ENCODE results near the gene PPP1R13B. TPM values are rescaled to one million over a fixed set of nuclear protein-coding genes. Genes with fewer than 3 reads are reported as not detected.

The PPP1R13B gene
- total and polyA plus RNA-seq, 2 experiments from 2014 or later = 2.0 to 8.5 TPM

DNA sequence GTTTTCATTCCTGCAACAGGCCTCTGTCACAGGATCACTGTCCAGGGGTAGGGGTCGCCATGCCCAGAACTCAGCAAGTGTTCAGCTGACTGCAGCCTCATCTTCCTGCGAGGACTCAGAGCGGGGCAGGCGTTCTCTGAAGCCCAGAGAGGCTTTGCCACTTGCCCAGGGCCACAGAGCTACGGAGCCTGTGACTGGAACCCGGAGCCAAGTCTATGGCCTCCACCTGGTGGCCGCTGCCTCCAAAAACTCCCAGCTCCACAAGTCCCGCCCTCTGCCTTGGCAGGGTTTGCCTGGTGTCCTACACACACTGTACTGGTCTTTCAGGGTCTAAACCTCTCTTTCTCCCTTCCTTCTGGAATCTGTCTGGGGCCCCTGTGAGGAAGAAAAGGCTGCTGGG is 8.7 kb upstream of the PPP1R13B start:
- DNase-seq (ENCODE audit: low spot score) (peak; percentile 53), ATAC-seq (peak; percentile 26)
- H3K4me3 Mint-ChIP-seq = no peak overlapping the region; the same call in 2 of the 3 replicates
- no peaks in the 10 kb centered on the region for H3K36me3 ChIP-seq (ENCODE audit: insufficient read depth)
- peaks cover 12% of the 10 kb centered on the region for H3K27me3 Mint-ChIP-seq (ENCODE audit: insufficient read depth, low read depth, poor library complexity)
- H3K4me1 Mint-ChIP-seq = peaks cover 38% of the 10 kb centered on the region
- peaks cover 28% of the 10 kb centered on the region; the same call in 1 of the 2 replicates for H3K4me1 ChIP-seq (ENCODE audit: insufficient read depth)
- H3K27me3 ChIP-seq (ENCODE audit: insufficient read depth) = no peaks in the 10 kb centered on the region
- peak overlapping the region; percentile 85; the same call in 1 of the 2 replicates for H3K27ac Mint-ChIP-seq
- no peaks in the 10 kb centered on the region for H3K9me3 Mint-ChIP-seq
- H3K36me3 Mint-ChIP-seq (ENCODE audit: low read depth) = no peaks in the 10 kb centered on the region
- H3K4me2 ChIP-seq = peak overlapping the region; percentile 75
- H3K27ac ChIP-seq (ENCODE audit: low read depth) = no peak overlapping the region
- H3K4me3 ChIP-seq = no peak overlapping the region
- H3K9me2 ChIP-seq (ENCODE audit: insufficient read depth) = no peaks in the 10 kb centered on the region
- H3F3A ChIP-seq (replicated peaks; ENCODE audit: low read depth) = 0 out of 2 replicates have a peak, but pooled peaks cover 4% of the 10 kb centered on the region
- TF ChIP-seq, protein P1, sequence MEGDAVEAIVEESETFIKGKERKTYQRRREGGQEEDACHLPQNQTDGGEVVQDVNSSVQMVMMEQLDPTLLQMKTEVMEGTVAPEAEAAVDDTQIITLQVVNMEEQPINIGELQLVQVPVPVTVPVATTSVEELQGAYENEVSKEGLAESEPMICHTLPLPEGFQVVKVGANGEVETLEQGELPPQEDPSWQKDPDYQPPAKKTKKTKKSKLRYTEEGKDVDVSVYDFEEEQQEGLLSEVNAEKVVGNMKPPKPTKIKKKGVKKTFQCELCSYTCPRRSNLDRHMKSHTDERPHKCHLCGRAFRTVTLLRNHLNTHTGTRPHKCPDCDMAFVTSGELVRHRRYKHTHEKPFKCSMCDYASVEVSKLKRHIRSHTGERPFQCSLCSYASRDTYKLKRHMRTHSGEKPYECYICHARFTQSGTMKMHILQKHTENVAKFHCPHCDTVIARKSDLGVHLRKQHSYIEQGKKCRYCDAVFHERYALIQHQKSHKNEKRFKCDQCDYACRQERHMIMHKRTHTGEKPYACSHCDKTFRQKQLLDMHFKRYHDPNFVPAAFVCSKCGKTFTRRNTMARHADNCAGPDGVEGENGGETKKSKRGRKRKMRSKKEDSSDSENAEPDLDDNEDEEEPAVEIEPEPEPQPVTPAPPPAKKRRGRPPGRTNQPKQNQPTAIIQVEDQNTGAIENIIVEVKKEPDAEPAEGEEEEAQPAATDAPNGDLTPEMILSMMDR (conservative IDR thresholded peaks at IDR 0.05; ENCODE audit: low read depth in 2 of 2) = peak in 1 of 2 experiments; percentile 52; a peak in 2 of 4 replicates
- no peak for TF ChIP-seq STAT1 (IDR thresholded peaks at IDR 0.05; ENCODE audit: unreplicated experiment)
- no peaks in the 10 kb centered on the region for H4K20me1 ChIP-seq (replicated peaks; ENCODE audit: insufficient read depth)
- peak overlapping the region; percentile 81 for H2AFZ ChIP-seq
- H3K79me2 ChIP-seq (replicated peaks; ENCODE audit: insufficient read depth) = no peaks in the 10 kb centered on the region

DNA sequence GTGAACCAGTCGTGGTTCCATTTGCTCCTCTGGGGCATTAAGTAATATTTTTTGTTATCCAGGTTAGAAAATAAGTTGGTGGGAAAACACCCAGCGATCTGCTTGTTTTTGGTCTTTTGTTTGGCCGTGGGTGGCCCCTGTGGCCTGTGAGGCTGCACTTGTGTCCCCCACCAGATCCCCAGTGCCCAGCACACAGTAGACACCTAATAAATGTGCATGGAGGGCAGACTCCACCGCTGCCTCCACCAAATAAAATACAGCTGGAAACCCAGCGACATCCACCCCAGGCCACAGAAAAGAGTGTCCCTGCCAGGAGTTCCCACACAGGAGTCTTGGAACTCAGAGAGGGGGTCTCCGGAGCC is 8.3 kb upstream of the PPP1R13B start:
- no peaks in the 10 kb centered on the region for H3K9me2 ChIP-seq (ENCODE audit: insufficient read depth)
- no peaks in the 10 kb centered on the region for H4K20me1 ChIP-seq (replicated peaks; ENCODE audit: insufficient read depth)
- DNase-seq (ENCODE audit: low spot score) (no peak), ATAC-seq (no peak; the same call in 2 of the 3 replicates)
- no peaks in the 10 kb centered on the region for H3K79me2 ChIP-seq (replicated peaks; ENCODE audit: insufficient read depth)
- peak overlapping the region; percentile 90 for H2AFZ ChIP-seq
- peak overlapping the region; percentile 75 for H3K4me2 ChIP-seq
- peak overlapping the region; percentile 40; the same call in 1 of the 2 replicates for H3K4me3 ChIP-seq
- Mint-ChIP-seq H3K9me3 (no peaks in the 10 kb centered on the region), H3K4me1 (peaks cover 38% of the 10 kb centered on the region), H3K27me3 (ENCODE audit: insufficient read depth, low read depth, poor library complexity) (peaks cover 12% of the 10 kb centered on the region), H3K36me3 (ENCODE audit: low read depth) (no peaks in the 10 kb centered on the region), H3K4me3 (peak overlapping the region; percentile 48), H3K27ac (peak overlapping the region; percentile 85)
- no peaks in the 10 kb centered on the region for H3K36me3 ChIP-seq (ENCODE audit: insufficient read depth)
- H3K27me3 ChIP-seq (ENCODE audit: insufficient read depth) = no peaks in the 10 kb centered on the region
- peaks cover 28% of the 10 kb centered on the region; the same call in 1 of the 2 replicates for H3K4me1 ChIP-seq (ENCODE audit: insufficient read depth)
- peak overlapping the region; percentile 45; the same call in 1 of the 2 replicates for H3K27ac ChIP-seq (ENCODE audit: low read depth)
- 0 out of 2 replicates have a peak, but pooled peaks cover 4% of the 10 kb centered on the region for H3F3A ChIP-seq (replicated peaks; ENCODE audit: low read depth)
- no peak for TF ChIP-seq POLR2AphosphoS5 (IDR thresholded peaks at IDR 0.05; ENCODE audit: low read depth)
- TF ChIP-seq, protein P1 (conservative IDR thresholded peaks at IDR 0.05; ENCODE audit: low read depth in 2 of 2) = no peak
- TF ChIP-seq NANOG (IDR thresholded peaks at IDR 0.05; ENCODE audit: borderline replicate concordance) = no peak
- no peak for TF ChIP-seq EZH2phosphoT487 (IDR thresholded peaks at IDR 0.05; ENCODE audit: unreplicated experiment)
- TF ChIP-seq, protein P2, sequence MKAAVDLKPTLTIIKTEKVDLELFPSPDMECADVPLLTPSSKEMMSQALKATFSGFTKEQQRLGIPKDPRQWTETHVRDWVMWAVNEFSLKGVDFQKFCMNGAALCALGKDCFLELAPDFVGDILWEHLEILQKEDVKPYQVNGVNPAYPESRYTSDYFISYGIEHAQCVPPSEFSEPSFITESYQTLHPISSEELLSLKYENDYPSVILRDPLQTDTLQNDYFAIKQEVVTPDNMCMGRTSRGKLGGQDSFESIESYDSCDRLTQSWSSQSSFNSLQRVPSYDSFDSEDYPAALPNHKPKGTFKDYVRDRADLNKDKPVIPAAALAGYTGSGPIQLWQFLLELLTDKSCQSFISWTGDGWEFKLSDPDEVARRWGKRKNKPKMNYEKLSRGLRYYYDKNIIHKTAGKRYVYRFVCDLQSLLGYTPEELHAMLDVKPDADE (IDR thresholded peaks at IDR 0.05) = no peak
- no peak for TF ChIP-seq EZH2 (IDR thresholded peaks at IDR 0.05; ENCODE audit: low read depth, unreplicated experiment)
- TF ChIP-seq, protein P3, sequence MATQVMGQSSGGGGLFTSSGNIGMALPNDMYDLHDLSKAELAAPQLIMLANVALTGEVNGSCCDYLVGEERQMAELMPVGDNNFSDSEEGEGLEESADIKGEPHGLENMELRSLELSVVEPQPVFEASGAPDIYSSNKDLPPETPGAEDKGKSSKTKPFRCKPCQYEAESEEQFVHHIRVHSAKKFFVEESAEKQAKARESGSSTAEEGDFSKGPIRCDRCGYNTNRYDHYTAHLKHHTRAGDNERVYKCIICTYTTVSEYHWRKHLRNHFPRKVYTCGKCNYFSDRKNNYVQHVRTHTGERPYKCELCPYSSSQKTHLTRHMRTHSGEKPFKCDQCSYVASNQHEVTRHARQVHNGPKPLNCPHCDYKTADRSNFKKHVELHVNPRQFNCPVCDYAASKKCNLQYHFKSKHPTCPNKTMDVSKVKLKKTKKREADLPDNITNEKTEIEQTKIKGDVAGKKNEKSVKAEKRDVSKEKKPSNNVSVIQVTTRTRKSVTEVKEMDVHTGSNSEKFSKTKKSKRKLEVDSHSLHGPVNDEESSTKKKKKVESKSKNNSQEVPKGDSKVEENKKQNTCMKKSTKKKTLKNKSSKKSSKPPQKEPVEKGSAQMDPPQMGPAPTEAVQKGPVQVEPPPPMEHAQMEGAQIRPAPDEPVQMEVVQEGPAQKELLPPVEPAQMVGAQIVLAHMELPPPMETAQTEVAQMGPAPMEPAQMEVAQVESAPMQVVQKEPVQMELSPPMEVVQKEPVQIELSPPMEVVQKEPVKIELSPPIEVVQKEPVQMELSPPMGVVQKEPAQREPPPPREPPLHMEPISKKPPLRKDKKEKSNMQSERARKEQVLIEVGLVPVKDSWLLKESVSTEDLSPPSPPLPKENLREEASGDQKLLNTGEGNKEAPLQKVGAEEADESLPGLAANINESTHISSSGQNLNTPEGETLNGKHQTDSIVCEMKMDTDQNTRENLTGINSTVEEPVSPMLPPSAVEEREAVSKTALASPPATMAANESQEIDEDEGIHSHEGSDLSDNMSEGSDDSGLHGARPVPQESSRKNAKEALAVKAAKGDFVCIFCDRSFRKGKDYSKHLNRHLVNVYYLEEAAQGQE (IDR thresholded peaks at IDR 0.05; ENCODE audit: unreplicated experiment) = no peak
- TF ChIP-seq CREB1 (CRISPR knock-in tag; IDR thresholded peaks at IDR 0.05; ENCODE audit: low read depth) = no peak
- no peak for TF ChIP-seq ZNF114 (CRISPR knock-in tag; IDR thresholded peaks at IDR 0.05)

Data from GM23338 (cell line).